Vagina (tissue), 2 donors: Measurements from ENCODE around the gene ZNF385C.

ENCODE experiments used
- POLR2A ChIP-seq, 2 donors: fragments of 450-650 bp; IDR thresholded peaks; one replicate each; pipeline ENCODE4 v1.6.1; 2017; ENCODE audit warnings: antibody characterized with exemption in 2 of 2, mild to moderate bottlenecking in 2 of 2, moderate library complexity in 2 of 2
- POLR2AphosphoS5 ChIP-seq, 2 donors: sonication (generic); formaldehyde crosslinking; IDR thresholded peaks; one replicate each; pipeline ENCODE4 v1.9.0; 2017; ENCODE audit warnings: antibody characterized with exemption in 2 of 2, mild to moderate bottlenecking in 2 of 2, low read depth in 1 of 2; ENCODE audit not compliant: insufficient read depth in 1 of 2
- TF ChIP-seq, protein P1 (sequence below), 3 experiments: fragments of 450-650 bp in 2 of 3; fragments of 200-600 bp in 1 of 3; sonication (generic) in 1 of 3; IDR thresholded peaks; one replicate each; pipeline ENCODE4 v1.5.1; 2017 to 2019; ENCODE audit warnings: antibody characterized with exemption in 3 of 3, mild to moderate bottlenecking in 2 of 3, moderate library complexity in 2 of 3

DNA sequence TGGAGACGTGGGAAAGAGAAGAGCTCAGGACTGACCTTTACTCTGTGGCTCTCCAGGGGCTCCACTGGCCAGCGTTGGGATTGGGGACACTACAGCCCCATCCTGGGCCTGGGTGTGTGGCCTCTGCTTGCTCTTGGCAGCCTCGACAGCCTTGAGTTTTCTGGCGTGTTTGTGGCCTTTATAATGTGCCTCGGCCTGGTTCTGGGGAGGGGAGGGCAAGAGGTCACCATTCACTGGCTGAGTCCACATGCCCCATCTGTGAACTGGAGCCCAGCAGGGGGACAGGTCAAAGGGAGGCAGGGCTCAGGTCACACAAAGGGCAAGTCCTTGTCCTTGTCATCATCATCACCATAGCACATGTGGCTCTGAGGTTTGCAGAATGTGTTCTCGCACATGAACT is 66.7 kb downstream of the ZNF385C start:
- TF ChIP-seq POLR2AphosphoS5 (IDR thresholded peaks at IDR 0.05; ENCODE audit: insufficient read depth in 1 of 2, low read depth in 1 of 2) (no peak), POLR2A (IDR thresholded peaks at IDR 0.05) (no peak)
- TF ChIP-seq, protein P1, sequence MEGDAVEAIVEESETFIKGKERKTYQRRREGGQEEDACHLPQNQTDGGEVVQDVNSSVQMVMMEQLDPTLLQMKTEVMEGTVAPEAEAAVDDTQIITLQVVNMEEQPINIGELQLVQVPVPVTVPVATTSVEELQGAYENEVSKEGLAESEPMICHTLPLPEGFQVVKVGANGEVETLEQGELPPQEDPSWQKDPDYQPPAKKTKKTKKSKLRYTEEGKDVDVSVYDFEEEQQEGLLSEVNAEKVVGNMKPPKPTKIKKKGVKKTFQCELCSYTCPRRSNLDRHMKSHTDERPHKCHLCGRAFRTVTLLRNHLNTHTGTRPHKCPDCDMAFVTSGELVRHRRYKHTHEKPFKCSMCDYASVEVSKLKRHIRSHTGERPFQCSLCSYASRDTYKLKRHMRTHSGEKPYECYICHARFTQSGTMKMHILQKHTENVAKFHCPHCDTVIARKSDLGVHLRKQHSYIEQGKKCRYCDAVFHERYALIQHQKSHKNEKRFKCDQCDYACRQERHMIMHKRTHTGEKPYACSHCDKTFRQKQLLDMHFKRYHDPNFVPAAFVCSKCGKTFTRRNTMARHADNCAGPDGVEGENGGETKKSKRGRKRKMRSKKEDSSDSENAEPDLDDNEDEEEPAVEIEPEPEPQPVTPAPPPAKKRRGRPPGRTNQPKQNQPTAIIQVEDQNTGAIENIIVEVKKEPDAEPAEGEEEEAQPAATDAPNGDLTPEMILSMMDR (IDR thresholded peaks at IDR 0.05): no peak
